Astrocyte (in vitro differentiated cells and primary cell): ENCODE measurements around the gene IGF2BP3.

ENCODE experiments used
- EZH2 ChIP-seq: IDR thresholded peaks from 2 replicates; pipeline ENCODE4 v1.6.1; 2012; ENCODE audit warnings: mild to moderate bottlenecking, low read length, inconsistent platforms; ENCODE audit not compliant: insufficient read depth
- TF ChIP-seq, protein P1 (sequence below): IDR thresholded peaks from 2 replicates; pipeline ENCODE4 v1.5.1; 2011; ENCODE audit warnings: low read depth, mild to moderate bottlenecking, inconsistent platforms, low read length, moderate library complexity; ENCODE audit not compliant: insufficient read depth

DNA sequence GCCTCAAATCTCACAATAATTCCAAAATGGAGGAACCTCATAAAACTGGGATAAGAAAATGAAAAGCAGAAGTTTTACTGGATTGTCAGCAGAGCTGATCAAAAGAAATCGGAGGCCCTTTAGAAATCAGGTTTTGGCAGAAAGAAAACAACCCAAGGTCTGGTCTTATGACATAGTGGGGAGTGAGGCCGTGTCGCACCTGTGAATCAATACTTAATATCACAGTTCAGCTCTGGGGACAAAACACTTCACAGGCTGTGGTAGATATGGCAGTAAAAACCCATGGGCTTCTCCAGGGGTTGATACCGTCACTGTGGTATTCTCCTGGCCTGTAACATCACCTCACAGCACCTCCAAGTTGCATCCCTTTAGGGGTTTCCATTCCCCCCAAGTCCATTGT, 177.7 kb downstream of the IGF2BP3 start:
- TF ChIP-seq, protein P1, sequence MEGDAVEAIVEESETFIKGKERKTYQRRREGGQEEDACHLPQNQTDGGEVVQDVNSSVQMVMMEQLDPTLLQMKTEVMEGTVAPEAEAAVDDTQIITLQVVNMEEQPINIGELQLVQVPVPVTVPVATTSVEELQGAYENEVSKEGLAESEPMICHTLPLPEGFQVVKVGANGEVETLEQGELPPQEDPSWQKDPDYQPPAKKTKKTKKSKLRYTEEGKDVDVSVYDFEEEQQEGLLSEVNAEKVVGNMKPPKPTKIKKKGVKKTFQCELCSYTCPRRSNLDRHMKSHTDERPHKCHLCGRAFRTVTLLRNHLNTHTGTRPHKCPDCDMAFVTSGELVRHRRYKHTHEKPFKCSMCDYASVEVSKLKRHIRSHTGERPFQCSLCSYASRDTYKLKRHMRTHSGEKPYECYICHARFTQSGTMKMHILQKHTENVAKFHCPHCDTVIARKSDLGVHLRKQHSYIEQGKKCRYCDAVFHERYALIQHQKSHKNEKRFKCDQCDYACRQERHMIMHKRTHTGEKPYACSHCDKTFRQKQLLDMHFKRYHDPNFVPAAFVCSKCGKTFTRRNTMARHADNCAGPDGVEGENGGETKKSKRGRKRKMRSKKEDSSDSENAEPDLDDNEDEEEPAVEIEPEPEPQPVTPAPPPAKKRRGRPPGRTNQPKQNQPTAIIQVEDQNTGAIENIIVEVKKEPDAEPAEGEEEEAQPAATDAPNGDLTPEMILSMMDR, result no peak
- TF ChIP-seq EZH2, result no peak
